HEK293T (cell line): Measurements from ENCODE around the gene POFUT1.

Experiments used
- CTCF ChIA-PET: fragments of 350-600 bp; formaldehyde crosslinking; extraction: SDS; loops from one replicate; lab custom pipeline; 2021; ENCODE audit warnings: antibody characterized with exemption, inconsistent platforms; lab: Yijun Ruan, JAX
- POLR2A ChIA-PET: fragments of 350-600 bp; formaldehyde crosslinking; extraction: SDS; loops from one replicate; lab custom pipeline; 2020; ENCODE audit warnings: antibody characterized with exemption, inconsistent platforms; lab: Yijun Ruan, JAX
- DNase-seq: peaks from one replicate; pipeline ENCODE4 v3.0.0; 2012; ENCODE audit warnings: mixed read lengths; ENCODE audit errors: extremely low spot score
- ARNT ChIP-seq: fragments of 450-650 bp; IDR thresholded peaks from 2 replicates; pipeline ENCODE4 v1.6.1; 2017; ENCODE audit warnings: mild to moderate bottlenecking
- BHLHE40 ChIP-seq: fragments of 450-650 bp; IDR thresholded peaks from 2 replicates; pipeline ENCODE4 v1.6.1; 2016; ENCODE audit warnings: mild to moderate bottlenecking, moderate library complexity, borderline replicate concordance
- CTBP1 ChIP-seq: fragments of 450-650 bp; IDR thresholded peaks from 2 replicates; pipeline ENCODE4 v1.6.1; 2016; ENCODE audit warnings: borderline replicate concordance
- ELF4 ChIP-seq: fragments of 450-650 bp; IDR thresholded peaks from 2 replicates; pipeline ENCODE4 v1.6.1; 2017; ENCODE audit warnings: antibody characterized with exemption
- FOXA1 ChIP-seq: fragments of 450-650 bp; IDR thresholded peaks from 2 replicates; pipeline ENCODE4 v1.6.1; 2016; ENCODE audit warnings: mild to moderate bottlenecking
- FOXK2 ChIP-seq: fragments of 450-650 bp; IDR thresholded peaks from 2 replicates; pipeline ENCODE4 v1.6.1; 2016; ENCODE audit warnings: mild to moderate bottlenecking
- FOXM1 ChIP-seq: fragments of 450-650 bp; IDR thresholded peaks from 2 replicates; pipeline ENCODE4 v1.6.1; 2017; ENCODE audit warnings: mild to moderate bottlenecking, borderline replicate concordance
- HDGF ChIP-seq: fragments of 450-650 bp; IDR thresholded peaks from 2 replicates; pipeline ENCODE4 v1.6.1; 2017; ENCODE audit warnings: antibody characterized with exemption, borderline replicate concordance
- L3MBTL2 ChIP-seq: fragments of 450-650 bp; conservative IDR thresholded peaks from 2 replicates; pipeline ENCODE4 v1.6.1; 2016; ENCODE audit warnings: mild to moderate bottlenecking
- LEF1 ChIP-seq: fragments of 450-650 bp; IDR thresholded peaks from 2 replicates; pipeline ENCODE4 v1.6.1; 2017; ENCODE audit warnings: mild to moderate bottlenecking, borderline replicate concordance
- NFRKB ChIP-seq: fragments of 450-650 bp; IDR thresholded peaks from 2 replicates; pipeline ENCODE4 v1.6.1; 2016; ENCODE audit warnings: mild to moderate bottlenecking, moderate library complexity
- SP1 ChIP-seq: fragments of 450-650 bp; IDR thresholded peaks from 2 replicates; pipeline ENCODE4 v1.6.1; 2017
- SUZ12 ChIP-seq: fragments of 450-650 bp; IDR thresholded peaks from 2 replicates; pipeline ENCODE4 v1.6.1; 2016; ENCODE audit warnings: mild to moderate bottlenecking
- TARDBP ChIP-seq: fragments of 450-650 bp; IDR thresholded peaks from 2 replicates; pipeline ENCODE4 v1.6.1; 2016
- ZNF384 ChIP-seq: fragments of 450-650 bp; IDR thresholded peaks from 2 replicates; pipeline ENCODE4 v1.6.1; 2016
- TF ChIP-seq, protein P1 (sequence below): fragments of 450-650 bp; IDR thresholded peaks from 2 replicates; pipeline ENCODE4 v1.6.1; 2016

POFUT1 gene

DNA sequence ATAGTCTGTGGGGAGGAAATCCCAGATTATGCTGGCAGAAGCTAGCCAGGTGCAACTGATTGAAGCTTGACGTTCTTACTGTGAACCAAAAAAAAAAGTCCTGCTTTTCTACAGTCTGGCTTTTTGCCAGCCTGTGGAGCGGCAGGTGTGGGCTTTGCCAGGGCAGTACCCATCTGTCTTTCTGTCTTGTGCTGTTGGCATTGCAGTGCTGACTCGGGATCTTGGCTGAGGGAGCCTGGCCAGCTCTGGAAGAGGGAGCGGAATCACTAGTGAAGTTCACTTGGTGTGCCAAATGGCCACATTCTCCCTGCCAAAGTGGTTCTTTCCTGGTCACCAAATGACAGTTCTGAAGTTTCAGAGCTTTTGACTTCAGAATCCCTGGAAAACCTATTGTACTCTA lies 74.8 kb downstream of the POFUT1 start:
- ChIA-PET POLR2A (no interaction called here), CTCF (no interaction called here)
- no peak for DNase-seq
- no peak for TF ChIP-seq NFRKB
- TF ChIP-seq FOXA1 = no peak
- no peak for TF ChIP-seq HDGF
- no peak for TF ChIP-seq ARNT
- TF ChIP-seq FOXM1 = no peak
- TF ChIP-seq L3MBTL2 = no peak
- no peak for TF ChIP-seq CTBP1
- no peak for TF ChIP-seq SUZ12
- no peak for TF ChIP-seq TARDBP
- TF ChIP-seq BHLHE40 = no peak
- TF ChIP-seq LEF1 = no peak
- TF ChIP-seq, protein P1, sequence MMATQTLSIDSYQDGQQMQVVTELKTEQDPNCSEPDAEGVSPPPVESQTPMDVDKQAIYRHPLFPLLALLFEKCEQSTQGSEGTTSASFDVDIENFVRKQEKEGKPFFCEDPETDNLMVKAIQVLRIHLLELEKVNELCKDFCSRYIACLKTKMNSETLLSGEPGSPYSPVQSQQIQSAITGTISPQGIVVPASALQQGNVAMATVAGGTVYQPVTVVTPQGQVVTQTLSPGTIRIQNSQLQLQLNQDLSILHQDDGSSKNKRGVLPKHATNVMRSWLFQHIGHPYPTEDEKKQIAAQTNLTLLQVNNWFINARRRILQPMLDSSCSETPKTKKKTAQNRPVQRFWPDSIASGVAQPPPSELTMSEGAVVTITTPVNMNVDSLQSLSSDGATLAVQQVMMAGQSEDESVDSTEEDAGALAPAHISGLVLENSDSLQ = no peak
- no peak for TF ChIP-seq ELF4
- no peak for TF ChIP-seq ZNF384
- no peak for TF ChIP-seq FOXK2
- TF ChIP-seq SP1 = no peak

DNA sequence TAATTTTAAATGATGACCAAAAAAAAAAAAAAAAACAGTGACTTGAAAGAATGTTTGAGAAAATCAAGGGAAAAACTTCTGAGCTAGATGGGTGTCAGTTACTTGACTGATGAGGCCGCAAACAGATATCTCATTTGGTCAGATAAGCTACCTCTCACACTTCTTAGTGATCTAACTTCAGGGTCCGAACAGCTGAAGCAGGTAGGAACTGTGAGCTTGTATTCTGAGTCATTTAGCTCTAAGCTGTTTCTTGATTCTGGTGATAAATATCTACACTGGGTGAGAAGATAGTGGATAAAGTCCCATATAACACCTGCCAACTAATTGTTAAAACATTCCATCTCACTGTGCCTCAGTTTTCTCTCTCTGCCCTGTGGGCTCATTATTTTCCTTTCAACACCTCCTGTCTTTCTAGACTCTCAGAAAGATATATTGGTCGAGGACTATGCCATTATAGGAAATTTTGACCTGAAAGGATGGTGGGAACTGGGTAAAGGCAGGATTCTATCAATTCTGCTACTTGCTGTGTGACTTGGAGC lies 77.5 kb downstream of the POFUT1 start:
- ChIA-PET POLR2A (no interaction called here), CTCF (interaction anchor here (0.5 to 1.0 kb wide), 3 partner anchors 29 to 141 kb away, joined by 3 to 6 read pairs (median 4); no protein-coding TSS in a partner anchor)
- no peak for TF ChIP-seq FOXA1
- TF ChIP-seq L3MBTL2 = no peak
- DNase-seq = no peak

GRCh38 chr20:32285621-32286371 lies 78.1 kb downstream of the POFUT1 start:
- DNase-seq = no peak
- CTCF ChIA-PET = interaction anchor here (1.0 kb wide), 1 partner anchor 29 kb away, joined by 3 read pairs; no protein-coding TSS in a partner anchor
- POLR2A ChIA-PET = no interaction called here
- TF ChIP-seq HDGF = no peak
- no peak for TF ChIP-seq FOXK2
- TF ChIP-seq, protein P1 = no peak
- TF ChIP-seq FOXA1 = no peak
- no peak for TF ChIP-seq LEF1
- no peak for TF ChIP-seq ZNF384
- no peak for TF ChIP-seq L3MBTL2
- TF ChIP-seq SUZ12 = no peak
- no peak for TF ChIP-seq CTBP1
- TF ChIP-seq ARNT = no peak
- TF ChIP-seq NFRKB = no peak

DNA sequence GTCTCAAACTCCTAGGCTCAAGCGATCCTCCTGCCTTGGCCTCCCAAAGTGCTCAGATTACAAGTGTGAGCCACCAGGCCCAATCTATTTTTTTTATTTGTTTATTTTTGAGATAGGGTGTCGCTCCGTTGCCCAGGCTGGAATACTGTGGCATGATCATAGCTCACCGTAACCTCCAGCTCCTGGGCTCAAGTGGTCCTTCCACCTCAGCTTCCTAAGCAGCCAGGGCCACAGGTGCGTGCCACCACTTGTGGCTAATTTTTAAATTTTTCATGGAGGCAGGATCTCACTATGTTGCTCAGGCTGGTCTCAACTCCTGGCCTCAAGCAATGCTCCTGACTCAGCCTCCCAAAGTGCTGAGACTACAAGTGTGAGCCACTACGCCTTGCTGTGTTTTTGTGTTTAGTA lies 79.6 kb downstream of the POFUT1 start:
- DNase-seq = no peak
- CTCF ChIA-PET = interaction anchor here (0.7 kb wide), 1 partner anchor 336 kb away, joined by 3 read pairs; the partner anchor contains the start of gene PDRG1
- POLR2A ChIA-PET = no interaction called here
- TF ChIP-seq TARDBP (no peak), BHLHE40 (no peak), SUZ12 (no peak), LEF1 (no peak), CTBP1 (no peak), ZNF384 (no peak), FOXA1 (no peak), FOXM1 (no peak), HDGF (no peak), L3MBTL2 (no peak), NFRKB (no peak), SP1 (no peak), ELF4 (no peak), ARNT (no peak)
- TF ChIP-seq, protein P1 = no peak
